Measurements from ENCODE around the gene KLC3. TPM values are rescaled to one million over a fixed set of nuclear protein-coding genes. Genes with fewer than 3 reads are reported as not detected.
"Not testable (repeated sequence)": the region's sequence is repeated elsewhere in the genome, so short reads cannot be mapped to it uniquely, and the experiment has no call there.

Gene KLC3
- total and polyA plus RNA-seq, 2 experiments from 2014 or later, result 1.8 to 4.0 TPM

DNA sequence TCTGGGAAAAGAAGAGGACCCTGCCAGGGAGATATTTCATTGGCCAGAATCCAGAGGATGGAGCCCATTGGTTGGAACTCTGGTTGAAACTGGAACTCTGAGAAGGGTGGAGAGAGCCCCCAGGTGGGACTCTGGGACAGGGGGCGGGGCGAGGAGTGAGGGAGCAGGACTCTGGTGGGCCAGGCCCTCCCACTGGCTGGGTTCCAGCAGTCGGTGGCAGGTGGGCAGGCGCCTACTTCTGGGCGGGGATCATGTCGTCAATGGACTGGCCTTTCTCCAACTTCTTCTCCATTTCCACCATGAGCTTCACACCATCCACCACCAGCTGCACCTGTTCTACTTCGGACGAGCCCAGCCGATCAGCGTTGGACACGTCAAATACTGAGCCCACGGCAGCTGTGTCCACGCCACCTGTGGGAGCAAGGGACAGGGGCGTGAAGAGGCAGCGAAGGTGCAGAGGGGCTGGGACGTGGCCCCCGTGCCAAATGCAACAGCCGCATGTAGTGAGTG, 34.0 kb upstream of the KLC3 start:
- no peaks in the 10 kb centered on the region for H3K9me3 ChIP-seq (ENCODE audit: low read depth)
- TF ChIP-seq, protein P1, sequence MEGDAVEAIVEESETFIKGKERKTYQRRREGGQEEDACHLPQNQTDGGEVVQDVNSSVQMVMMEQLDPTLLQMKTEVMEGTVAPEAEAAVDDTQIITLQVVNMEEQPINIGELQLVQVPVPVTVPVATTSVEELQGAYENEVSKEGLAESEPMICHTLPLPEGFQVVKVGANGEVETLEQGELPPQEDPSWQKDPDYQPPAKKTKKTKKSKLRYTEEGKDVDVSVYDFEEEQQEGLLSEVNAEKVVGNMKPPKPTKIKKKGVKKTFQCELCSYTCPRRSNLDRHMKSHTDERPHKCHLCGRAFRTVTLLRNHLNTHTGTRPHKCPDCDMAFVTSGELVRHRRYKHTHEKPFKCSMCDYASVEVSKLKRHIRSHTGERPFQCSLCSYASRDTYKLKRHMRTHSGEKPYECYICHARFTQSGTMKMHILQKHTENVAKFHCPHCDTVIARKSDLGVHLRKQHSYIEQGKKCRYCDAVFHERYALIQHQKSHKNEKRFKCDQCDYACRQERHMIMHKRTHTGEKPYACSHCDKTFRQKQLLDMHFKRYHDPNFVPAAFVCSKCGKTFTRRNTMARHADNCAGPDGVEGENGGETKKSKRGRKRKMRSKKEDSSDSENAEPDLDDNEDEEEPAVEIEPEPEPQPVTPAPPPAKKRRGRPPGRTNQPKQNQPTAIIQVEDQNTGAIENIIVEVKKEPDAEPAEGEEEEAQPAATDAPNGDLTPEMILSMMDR (IDR thresholded peaks at IDR 0.05; ENCODE audit: low read depth, low read length), result no peak
- H3K36me3 ChIP-seq, result no peaks in the 10 kb centered on the region
- peak overlapping the region; percentile 63 for H3K27ac ChIP-seq
- H3K4me1 ChIP-seq (ENCODE audit: low read depth), result no peaks in the 10 kb centered on the region
- no peak overlapping the region for H3K4me3 ChIP-seq
- peak in 1 of 2 donors; percentile 62 for DNase-seq (ENCODE audit: low read depth in 1 of 2, low spot score in 1 of 2)
- no peaks in the 10 kb centered on the region for H3K27me3 ChIP-seq

DNA sequence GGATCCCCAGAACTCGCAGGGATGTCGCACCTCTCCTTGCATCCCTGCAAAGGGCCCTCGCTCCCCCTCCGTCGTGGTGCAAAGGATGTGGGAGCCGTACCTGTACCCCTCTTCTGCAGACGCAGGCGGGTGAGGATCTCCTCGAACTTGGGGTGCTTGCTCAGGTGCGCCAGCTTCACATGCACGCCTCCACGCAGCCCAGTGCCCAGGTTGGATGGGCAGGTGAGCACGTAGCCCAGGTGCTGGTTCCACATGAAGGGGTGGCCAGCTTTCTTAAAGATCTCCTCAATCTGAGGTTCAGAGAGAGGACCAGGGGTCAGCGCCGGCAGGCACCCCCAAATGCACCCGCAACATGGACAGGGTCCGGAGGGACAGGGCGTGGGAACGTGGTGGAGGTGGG, 33.2 kb upstream of the KLC3 start:
- H3K9me3 ChIP-seq (ENCODE audit: low read depth), result no peaks in the 10 kb centered on the region
- H3K4me3 ChIP-seq, result no peak overlapping the region
- H3K4me1 ChIP-seq (ENCODE audit: low read depth), result no peaks in the 10 kb centered on the region
- no peaks in the 10 kb centered on the region for H3K27me3 ChIP-seq
- DNase-seq (ENCODE audit: low read depth in 1 of 2, low spot score in 1 of 2), result no peak
- no peaks in the 10 kb centered on the region for H3K36me3 ChIP-seq
- peak overlapping the region; percentile 10 for H3K27ac ChIP-seq
- TF ChIP-seq, protein P1 (IDR thresholded peaks at IDR 0.05; ENCODE audit: low read depth, low read length), result no peak

DNA sequence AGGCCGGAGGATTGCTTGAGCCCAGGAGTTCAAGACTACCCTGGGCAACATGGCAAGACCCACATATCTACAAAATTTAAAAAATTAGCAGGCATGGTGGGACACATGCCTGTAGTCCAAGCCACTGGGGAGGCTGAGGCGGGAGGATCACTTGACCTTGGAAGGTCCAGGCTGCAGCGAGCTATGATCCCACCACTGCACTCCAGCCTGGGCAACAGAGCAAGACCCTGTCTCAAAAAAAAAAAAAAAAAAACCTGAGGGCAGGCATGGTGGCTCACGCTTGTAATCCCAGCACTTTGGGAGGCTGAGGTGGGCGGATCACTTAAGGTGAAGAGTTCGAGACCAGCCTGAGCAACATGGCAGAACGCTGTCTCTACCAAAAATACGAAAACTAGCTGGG, 31.2 kb upstream of the KLC3 start:
- not testable (repeated sequence) for H3K4me3 ChIP-seq; H3K9me3 ChIP-seq (ENCODE audit: low read depth); H3K36me3 ChIP-seq; H3K27ac ChIP-seq; DNase-seq (ENCODE audit: low read depth in 1 of 2, low spot score in 1 of 2); H3K4me1 ChIP-seq (ENCODE audit: low read depth); H3K27me3 ChIP-seq

DNA sequence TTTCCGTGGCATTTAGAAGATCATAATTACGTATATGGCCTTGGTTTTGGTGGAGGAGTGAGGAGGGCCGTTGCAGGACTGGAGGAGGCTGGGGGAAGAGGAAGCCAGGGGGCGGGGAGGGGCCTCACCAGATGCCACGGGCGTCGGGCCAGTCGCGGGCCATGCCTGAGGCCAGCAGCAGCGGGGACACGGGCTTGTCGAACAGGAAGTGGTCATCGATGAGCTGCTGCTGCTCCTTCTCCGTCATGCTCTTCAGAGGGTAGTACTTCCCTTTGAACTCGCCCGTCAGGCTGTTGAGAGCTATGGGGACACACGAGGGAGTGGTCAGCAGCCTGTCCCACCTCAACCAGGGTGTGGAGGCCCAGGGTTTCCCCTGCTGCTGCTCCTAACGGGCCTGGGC, 28.9 kb upstream of the KLC3 start:
- DNase-seq (ENCODE audit: low read depth in 1 of 2, low spot score in 1 of 2), result no peak
- no peaks in the 10 kb centered on the region for H3K4me1 ChIP-seq (ENCODE audit: low read depth)
- H3K4me3 ChIP-seq, result no peak overlapping the region
- peaks cover 5% of the 10 kb centered on the region for H3K36me3 ChIP-seq
- no peaks in the 10 kb centered on the region for H3K9me3 ChIP-seq (ENCODE audit: low read depth)
- TF ChIP-seq, protein P1 (IDR thresholded peaks at IDR 0.05; ENCODE audit: low read depth, low read length), result no peak
- no peak overlapping the region for H3K27ac ChIP-seq
- H3K27me3 ChIP-seq, result no peaks in the 10 kb centered on the region

DNA sequence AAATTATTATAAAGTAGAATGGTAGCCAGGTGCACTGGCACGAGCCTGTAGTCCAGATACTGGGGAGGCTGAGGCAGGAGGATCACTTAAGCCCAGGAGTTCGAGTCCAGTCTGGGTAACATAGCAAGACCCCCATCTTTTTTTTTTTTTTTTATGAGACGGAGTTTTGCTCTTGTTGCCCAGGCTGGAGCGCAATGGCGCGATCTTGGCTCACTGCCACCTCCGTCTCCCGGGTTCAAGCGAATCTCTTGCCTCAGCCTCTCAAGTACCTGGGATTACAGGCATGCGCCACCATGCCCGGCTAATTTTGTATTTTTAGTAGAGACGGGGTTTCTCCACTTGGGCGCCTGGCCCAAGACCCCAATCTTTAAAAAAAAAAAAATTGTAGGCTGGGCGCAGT, 28.3 kb upstream of the KLC3 start:
- not testable (repeated sequence) for H3K9me3 ChIP-seq (ENCODE audit: low read depth); H3K27me3 ChIP-seq; H3K4me1 ChIP-seq (ENCODE audit: low read depth); H3K4me3 ChIP-seq; H3K36me3 ChIP-seq; H3K27ac ChIP-seq; DNase-seq (ENCODE audit: low read depth in 1 of 2, low spot score in 1 of 2)

DNA sequence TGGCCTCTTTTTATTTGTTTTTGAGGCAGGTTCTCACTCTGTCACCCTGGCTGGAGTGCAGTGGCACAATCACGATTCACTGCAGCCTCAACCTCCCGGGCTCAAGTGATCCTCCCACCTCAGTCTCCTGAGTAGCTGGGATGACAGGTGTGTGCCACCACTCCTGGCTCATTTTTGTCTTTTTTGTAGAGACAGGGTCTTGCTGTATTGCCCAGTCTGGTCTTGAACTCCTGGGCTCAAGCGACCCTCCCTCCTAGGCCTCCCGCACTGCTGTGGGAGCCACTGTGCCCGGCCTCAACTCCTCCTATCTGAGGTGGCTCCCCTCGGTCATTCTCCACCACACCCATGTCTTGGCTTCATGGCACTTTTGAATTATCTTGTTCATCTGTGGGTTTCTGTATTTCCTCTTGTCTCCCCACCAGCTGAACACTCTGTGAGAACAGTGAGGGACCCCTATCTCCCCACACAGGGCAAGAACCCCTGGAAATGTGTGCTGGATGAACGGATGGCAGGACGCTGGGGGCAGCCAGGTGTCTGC, 25.8 kb upstream of the KLC3 start:
- TF ChIP-seq, protein P1 (IDR thresholded peaks at IDR 0.05; ENCODE audit: low read depth, low read length), result no peak
- Histone ChIP-seq H3K27me3 (no peaks in the 10 kb centered on the region), H3K4me1 (ENCODE audit: low read depth) (no peaks in the 10 kb centered on the region), H3K27ac (no peak overlapping the region), H3K9me3 (ENCODE audit: low read depth) (no peaks in the 10 kb centered on the region), H3K4me3 (no peak overlapping the region), H3K36me3 (peaks cover 9% of the 10 kb centered on the region)
- DNase-seq (ENCODE audit: low read depth in 1 of 2, low spot score in 1 of 2), result no peak

DNA sequence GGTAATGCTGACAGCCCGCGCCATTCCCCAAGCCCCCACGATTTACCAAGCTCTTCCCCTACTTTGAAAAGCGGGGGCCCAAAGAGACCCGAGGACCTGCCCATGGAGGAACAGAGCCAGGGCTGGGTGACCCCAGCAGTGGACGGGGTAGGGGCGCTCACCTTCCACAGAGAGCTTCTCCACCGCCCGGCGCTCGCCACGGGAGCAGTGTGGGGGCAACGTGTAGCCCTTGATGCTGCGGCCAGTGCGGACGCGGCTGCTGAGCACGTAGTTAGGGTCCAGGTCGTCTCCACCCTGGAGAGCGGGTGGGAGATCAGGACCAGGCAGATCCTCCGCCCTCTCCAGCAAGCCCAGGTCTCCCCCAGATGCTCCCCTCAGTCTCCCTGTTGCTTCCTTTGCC, 25.2 kb upstream of the KLC3 start:
- TF ChIP-seq, protein P1 (IDR thresholded peaks at IDR 0.05; ENCODE audit: low read depth, low read length), result no peak
- no peak for DNase-seq (ENCODE audit: low read depth in 1 of 2, low spot score in 1 of 2)
- no peaks in the 10 kb centered on the region for H3K27me3 ChIP-seq
- no peaks in the 10 kb centered on the region for H3K9me3 ChIP-seq (ENCODE audit: low read depth)
- peaks cover 9% of the 10 kb centered on the region for H3K36me3 ChIP-seq
- H3K27ac ChIP-seq, result no peak overlapping the region
- H3K4me1 ChIP-seq (ENCODE audit: low read depth), result no peaks in the 10 kb centered on the region
- no peak overlapping the region for H3K4me3 ChIP-seq

Measured in cardiac muscle cell (in vitro differentiated cells and primary cell).